H1 (cell line): ENCODE measurements around the gene ZNRF2. TPM values are rescaled to one million over a fixed set of nuclear protein-coding genes. Genes with fewer than 3 reads are reported as not detected.

ENCODE experiments used
- CHD1 ChIP-seq: IDR thresholded peaks from 2 replicates; pipeline ENCODE4 v1.6.1; 2012; ENCODE audit warnings: low read depth, low read length, improper control_type of control experiment
- CHD2 ChIP-seq: IDR thresholded peaks from 2 replicates; pipeline ENCODE4 v1.6.1; 2012; ENCODE audit warnings: low read length, improper control_type of control experiment
- CREB1 ChIP-seq: IDR thresholded peaks from 2 replicates; pipeline ENCODE4 v1.6.1; 2012; ENCODE audit warnings: inconsistent platforms
- HDAC6 ChIP-seq: IDR thresholded peaks from one replicate; pipeline ENCODE4 v1.7.1; 2012; ENCODE audit warnings: low read depth, mild to moderate bottlenecking, inconsistent platforms, low read length, moderate library complexity
- RAD21 ChIP-seq, 2 experiments: IDR thresholded peaks in 1 of 2; conservative IDR thresholded peaks in 1 of 2; 2 replicates each; pipeline ENCODE4 v1.6.1; 2011; ENCODE audit warnings: low read depth in 2 of 2, low read length in 2 of 2, improper control_type of control experiment in 1 of 2, inconsistent platforms in 1 of 2, mild to moderate bottlenecking in 1 of 2, moderate library complexity in 1 of 2
- RXRA ChIP-seq: IDR thresholded peaks from 2 replicates; pipeline ENCODE4 v1.6.1; 2011; ENCODE audit warnings: low read depth, mild to moderate bottlenecking, low read length, moderate library complexity; ENCODE audit not compliant: insufficient read depth
- SIRT6 ChIP-seq: IDR thresholded peaks from one replicate; pipeline ENCODE4 v1.7.1; 2012; ENCODE audit warnings: low read length, inconsistent platforms
- SP2 ChIP-seq: IDR thresholded peaks from 2 replicates; pipeline ENCODE4 v1.6.1; 2012; ENCODE audit warnings: mild to moderate bottlenecking, low read length, inconsistent platforms
- ZNF274 ChIP-seq: IDR thresholded peaks from 2 replicates; pipeline ENCODE4 v1.7.0; 2012; ENCODE audit warnings: low read length, borderline replicate concordance; ENCODE audit errors: extremely low read depth
- polyA plus RNA-seq, 7 experiments: library from polyadenylated mRNA; depleted of rRNA in 3 of 7; stranded (reverse) in 5 of 7; unstranded in 2 of 7; fragments of >200 nt in 5 of 7; fragments of 200-250 nt in 2 of 7; gene quantifications; 1 replicate in 5 of 7; 2 replicates in 1 of 7; 4 replicates in 1 of 7; pipeline versions ENCODE4 v1.2.1 to v1.2.3, GENCODE V29; 2011 to 2013; ENCODE audit warnings: missing spikeins in 2 of 7, mixed read lengths in 2 of 7
- total RNA-seq: library from RNA; stranded (reverse); fragmentation: NEBNext Ultra II Directional; extraction: Animal tissue kit (Norgen Biotek cat#: 25700); gene quantifications from 2 replicates; pipeline ENCODE4 v1.2.1, GENCODE V29; 2021
- TF ChIP-seq, protein P1 (sequence below): fragments of 300-600 bp; sonication (generic); IDR thresholded peaks from 2 replicates; pipeline ENCODE4 v1.7.1; 2012; ENCODE audit warnings: low read length, moderate library complexity, mild to moderate bottlenecking, inconsistent platforms; ENCODE audit not compliant: insufficient replicate concordance

Gene ZNRF2
- total and polyA plus RNA-seq, 2 of the 8 experiments (the other 6 are each of a cell fraction or from before 2014, with no cell fraction given) = 2.9 to 16.2 TPM

DNA sequence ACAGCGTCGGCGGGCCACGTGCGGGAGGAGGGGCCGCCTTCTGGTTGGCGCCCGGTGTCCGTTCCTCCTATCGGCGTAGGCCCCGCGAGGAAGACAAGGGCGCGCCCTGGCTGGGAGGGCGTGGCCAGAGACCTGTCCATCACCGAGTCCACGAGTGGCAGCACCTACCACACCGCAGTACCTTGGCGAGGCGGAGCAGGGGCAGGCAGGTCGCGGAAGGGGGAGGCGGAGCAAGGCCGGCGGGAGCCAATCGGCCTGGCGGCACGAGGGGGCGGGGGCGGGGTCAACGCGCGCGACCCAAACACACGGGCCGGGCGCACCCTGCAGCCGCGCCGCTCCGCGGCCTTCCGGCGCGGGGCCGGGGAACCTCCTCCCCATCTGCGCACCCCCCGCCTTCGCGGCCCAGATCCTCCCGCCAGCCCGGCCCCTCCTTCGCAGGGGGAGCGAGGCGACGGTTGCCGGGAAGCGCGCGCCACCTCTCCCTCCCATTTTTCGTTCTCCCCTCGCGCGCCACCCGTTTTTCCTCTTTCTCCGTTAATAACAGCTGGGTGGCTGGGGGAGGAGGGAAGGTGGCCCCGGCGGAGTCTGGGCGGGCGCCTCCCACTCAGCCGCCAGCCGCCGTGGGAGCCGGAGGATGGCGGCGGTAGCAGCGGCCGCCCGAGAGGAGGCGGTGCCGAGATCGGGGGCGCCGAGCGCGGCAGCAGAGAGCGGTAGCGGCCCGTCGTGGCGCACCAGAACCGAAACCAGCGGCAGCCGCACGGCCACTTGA, at the start of gene ZNRF2 (continued):
- TF ChIP-seq, protein P1, sequence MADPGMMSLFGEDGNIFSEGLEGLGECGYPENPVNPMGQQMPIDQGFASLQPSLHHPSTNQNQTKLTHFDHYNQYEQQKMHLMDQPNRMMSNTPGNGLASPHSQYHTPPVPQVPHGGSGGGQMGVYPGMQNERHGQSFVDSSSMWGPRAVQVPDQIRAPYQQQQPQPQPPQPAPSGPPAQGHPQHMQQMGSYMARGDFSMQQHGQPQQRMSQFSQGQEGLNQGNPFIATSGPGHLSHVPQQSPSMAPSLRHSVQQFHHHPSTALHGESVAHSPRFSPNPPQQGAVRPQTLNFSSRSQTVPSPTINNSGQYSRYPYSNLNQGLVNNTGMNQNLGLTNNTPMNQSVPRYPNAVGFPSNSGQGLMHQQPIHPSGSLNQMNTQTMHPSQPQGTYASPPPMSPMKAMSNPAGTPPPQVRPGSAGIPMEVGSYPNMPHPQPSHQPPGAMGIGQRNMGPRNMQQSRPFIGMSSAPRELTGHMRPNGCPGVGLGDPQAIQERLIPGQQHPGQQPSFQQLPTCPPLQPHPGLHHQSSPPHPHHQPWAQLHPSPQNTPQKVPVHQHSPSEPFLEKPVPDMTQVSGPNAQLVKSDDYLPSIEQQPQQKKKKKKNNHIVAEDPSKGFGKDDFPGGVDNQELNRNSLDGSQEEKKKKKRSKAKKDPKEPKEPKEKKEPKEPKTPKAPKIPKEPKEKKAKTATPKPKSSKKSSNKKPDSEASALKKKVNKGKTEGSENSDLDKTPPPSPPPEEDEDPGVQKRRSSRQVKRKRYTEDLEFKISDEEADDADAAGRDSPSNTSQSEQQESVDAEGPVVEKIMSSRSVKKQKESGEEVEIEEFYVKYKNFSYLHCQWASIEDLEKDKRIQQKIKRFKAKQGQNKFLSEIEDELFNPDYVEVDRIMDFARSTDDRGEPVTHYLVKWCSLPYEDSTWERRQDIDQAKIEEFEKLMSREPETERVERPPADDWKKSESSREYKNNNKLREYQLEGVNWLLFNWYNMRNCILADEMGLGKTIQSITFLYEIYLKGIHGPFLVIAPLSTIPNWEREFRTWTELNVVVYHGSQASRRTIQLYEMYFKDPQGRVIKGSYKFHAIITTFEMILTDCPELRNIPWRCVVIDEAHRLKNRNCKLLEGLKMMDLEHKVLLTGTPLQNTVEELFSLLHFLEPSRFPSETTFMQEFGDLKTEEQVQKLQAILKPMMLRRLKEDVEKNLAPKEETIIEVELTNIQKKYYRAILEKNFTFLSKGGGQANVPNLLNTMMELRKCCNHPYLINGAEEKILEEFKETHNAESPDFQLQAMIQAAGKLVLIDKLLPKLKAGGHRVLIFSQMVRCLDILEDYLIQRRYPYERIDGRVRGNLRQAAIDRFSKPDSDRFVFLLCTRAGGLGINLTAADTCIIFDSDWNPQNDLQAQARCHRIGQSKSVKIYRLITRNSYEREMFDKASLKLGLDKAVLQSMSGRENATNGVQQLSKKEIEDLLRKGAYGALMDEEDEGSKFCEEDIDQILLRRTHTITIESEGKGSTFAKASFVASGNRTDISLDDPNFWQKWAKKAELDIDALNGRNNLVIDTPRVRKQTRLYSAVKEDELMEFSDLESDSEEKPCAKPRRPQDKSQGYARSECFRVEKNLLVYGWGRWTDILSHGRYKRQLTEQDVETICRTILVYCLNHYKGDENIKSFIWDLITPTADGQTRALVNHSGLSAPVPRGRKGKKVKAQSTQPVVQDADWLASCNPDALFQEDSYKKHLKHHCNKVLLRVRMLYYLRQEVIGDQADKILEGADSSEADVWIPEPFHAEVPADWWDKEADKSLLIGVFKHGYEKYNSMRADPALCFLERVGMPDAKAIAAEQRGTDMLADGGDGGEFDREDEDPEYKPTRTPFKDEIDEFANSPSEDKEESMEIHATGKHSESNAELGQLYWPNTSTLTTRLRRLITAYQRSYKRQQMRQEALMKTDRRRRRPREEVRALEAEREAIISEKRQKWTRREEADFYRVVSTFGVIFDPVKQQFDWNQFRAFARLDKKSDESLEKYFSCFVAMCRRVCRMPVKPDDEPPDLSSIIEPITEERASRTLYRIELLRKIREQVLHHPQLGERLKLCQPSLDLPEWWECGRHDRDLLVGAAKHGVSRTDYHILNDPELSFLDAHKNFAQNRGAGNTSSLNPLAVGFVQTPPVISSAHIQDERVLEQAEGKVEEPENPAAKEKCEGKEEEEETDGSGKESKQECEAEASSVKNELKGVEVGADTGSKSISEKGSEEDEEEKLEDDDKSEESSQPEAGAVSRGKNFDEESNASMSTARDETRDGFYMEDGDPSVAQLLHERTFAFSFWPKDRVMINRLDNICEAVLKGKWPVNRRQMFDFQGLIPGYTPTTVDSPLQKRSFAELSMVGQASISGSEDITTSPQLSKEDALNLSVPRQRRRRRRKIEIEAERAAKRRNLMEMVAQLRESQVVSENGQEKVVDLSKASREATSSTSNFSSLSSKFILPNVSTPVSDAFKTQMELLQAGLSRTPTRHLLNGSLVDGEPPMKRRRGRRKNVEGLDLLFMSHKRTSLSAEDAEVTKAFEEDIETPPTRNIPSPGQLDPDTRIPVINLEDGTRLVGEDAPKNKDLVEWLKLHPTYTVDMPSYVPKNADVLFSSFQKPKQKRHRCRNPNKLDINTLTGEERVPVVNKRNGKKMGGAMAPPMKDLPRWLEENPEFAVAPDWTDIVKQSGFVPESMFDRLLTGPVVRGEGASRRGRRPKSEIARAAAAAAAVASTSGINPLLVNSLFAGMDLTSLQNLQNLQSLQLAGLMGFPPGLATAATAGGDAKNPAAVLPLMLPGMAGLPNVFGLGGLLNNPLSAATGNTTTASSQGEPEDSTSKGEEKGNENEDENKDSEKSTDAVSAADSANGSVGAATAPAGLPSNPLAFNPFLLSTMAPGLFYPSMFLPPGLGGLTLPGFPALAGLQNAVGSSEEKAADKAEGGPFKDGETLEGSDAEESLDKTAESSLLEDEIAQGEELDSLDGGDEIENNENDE = no peak
- TF ChIP-seq RAD21 (IDR thresholded peaks at IDR 0.05 in 1 of 2, conservative IDR thresholded peaks at IDR 0.05 in 1 of 2; ENCODE audit: low read depth in 2 of 2, low read length in 2 of 2) (peak in 1 of 2 experiments; percentile 24; a peak in 1 of 4 replicates), SP2 (no peak), CHD1 (no peak), ZNF274 (no peak), CREB1 (peak; percentile 56; the same call in 1 of the 2 replicates), CHD2 (peak; percentile 47; the same call in 1 of the 2 replicates), RXRA (no peak), HDAC6 (no peak), SIRT6 (no peak)
